ENCODE data around the gene ELOF1.

ELOF1 gene

GRCh38 chr19:11528551-11529341, 30.3 kb downstream of the ELOF1 start, which contains the start of gene ECSIT (continued):
- TF ChIP-seq PRDM2 (tag by site-specific recombination; IDR thresholded peaks at IDR 0.05; ENCODE audit: borderline replicate concordance) (no peak), ZNF350 (tag by site-specific recombination; IDR thresholded peaks at IDR 0.05) (no peak), TRIM28 (IDR thresholded peaks at IDR 0.05; ENCODE audit: borderline replicate concordance, low read length) (no peak), ZNF423 (tag by site-specific recombination; IDR thresholded peaks at IDR 0.05) (no peak), AEBP2 (tag by site-specific recombination; IDR thresholded peaks at IDR 0.05; ENCODE audit: borderline replicate concordance) (no peak), ZEB2 (tag by site-specific recombination; IDR thresholded peaks at IDR 0.05) (peak; percentile 78), ZNF792 (tag by site-specific recombination; IDR thresholded peaks at IDR 0.05) (no peak), ZNF626 (tag by site-specific recombination; IDR thresholded peaks at IDR 0.05) (no peak), ZFHX2 (tag by site-specific recombination; conservative IDR thresholded peaks at IDR 0.05) (peak; percentile 83), KLF17 (tag by site-specific recombination; IDR thresholded peaks at IDR 0.05) (peak; percentile 79), HIC1 (tag by site-specific recombination; IDR thresholded peaks at IDR 0.05) (peak; percentile 76), GLIS1 (tag by site-specific recombination; IDR thresholded peaks at IDR 0.05) (peak; percentile 30; the same call in 1 of the 2 replicates), KLF8 (tag by site-specific recombination; IDR thresholded peaks at IDR 0.05) (peak; percentile 41; the same call in 1 of the 2 replicates), KLF9 (tag by site-specific recombination; IDR thresholded peaks at IDR 0.05; ENCODE audit: low read depth) (peak; percentile 95), ZNF660 (tag by site-specific recombination; IDR thresholded peaks at IDR 0.05) (0 out of 2 replicates have a peak, but pooled peaks have one; percentile 43), ZNF677 (tag by site-specific recombination; IDR thresholded peaks at IDR 0.05) (no peak), KLF1 (tag by site-specific recombination; IDR thresholded peaks at IDR 0.05) (peak; percentile 37; the same call in 1 of the 2 replicates), ZNF776 (tag by site-specific recombination; IDR thresholded peaks at IDR 0.05; ENCODE audit: borderline replicate concordance) (no peak), MEIS1 (CRISPR knock-in tag; IDR thresholded peaks at IDR 0.05; ENCODE audit: borderline replicate concordance) (no peak), SCRT2 (tag by site-specific recombination; IDR thresholded peaks at IDR 0.05) (peak; percentile 43; the same call in 1 of the 2 replicates), ZXDB (tag by site-specific recombination; IDR thresholded peaks at IDR 0.05) (peak; percentile 79; the same call in 1 of the 2 replicates), SP3 (tag by site-specific recombination; IDR thresholded peaks at IDR 0.05) (peak; percentile 91), SP7 (tag by site-specific recombination; IDR thresholded peaks at IDR 0.05) (peak; percentile 75; the same call in 1 of the 2 replicates), SP2 (tag by site-specific recombination; IDR thresholded peaks at IDR 0.05) (peak; percentile 98), ZNF561 (tag by site-specific recombination; IDR thresholded peaks at IDR 0.05; ENCODE audit: borderline replicate concordance) (no peak)
